Stimulated activated effector memory CD8-positive, alpha-beta T cell treated with anti-CD3 and anti-CD28 coated beads, Interleukin-12 subunit alpha, Interleukin-12 subunit beta, amount 100 ng/mL, for 72 hours (primary cell): ENCODE results near the gene ITLN2.
A peak's percentile ranks its signal among the peaks of the same experiment; 100 is the strongest.
"Not testable (repeated sequence)": the region's sequence is repeated elsewhere in the genome, so short reads cannot be mapped to it uniquely, and the experiment has no call there.

Source experiments
- ATAC-seq: fragments of 150-1000 bp; cut with Tn5 transposase; 2 replicates; pipeline ENCODE4 v1.10.0; 2021
- DNase-seq, 2 donors: peaks; one replicate each; pipeline ENCODE4 v3.0.0; 2021 to 2022; ENCODE audit warnings: low spot score in 2 of 2
- H3K27ac Mint-ChIP-seq: one replicate; pipeline ENCODE4 v1.8.0; 2022; ENCODE audit warnings: mild to moderate bottlenecking, mixed read lengths
- H3K36me3 Mint-ChIP-seq: one replicate; pipeline ENCODE4 v1.8.0; 2022; ENCODE audit warnings: mild to moderate bottlenecking, mixed read lengths
- H3K4me1 Mint-ChIP-seq: one replicate; pipeline ENCODE4 v1.8.0; 2022; ENCODE audit warnings: mixed read lengths
- H3K4me3 Mint-ChIP-seq: one replicate; pipeline ENCODE4 v1.8.0; 2022; ENCODE audit warnings: mild to moderate bottlenecking, mixed read lengths
- H3K9me3 Mint-ChIP-seq: one replicate; pipeline ENCODE4 v1.8.0; 2022; ENCODE audit warnings: mixed read lengths

ITLN2 gene

DNA sequence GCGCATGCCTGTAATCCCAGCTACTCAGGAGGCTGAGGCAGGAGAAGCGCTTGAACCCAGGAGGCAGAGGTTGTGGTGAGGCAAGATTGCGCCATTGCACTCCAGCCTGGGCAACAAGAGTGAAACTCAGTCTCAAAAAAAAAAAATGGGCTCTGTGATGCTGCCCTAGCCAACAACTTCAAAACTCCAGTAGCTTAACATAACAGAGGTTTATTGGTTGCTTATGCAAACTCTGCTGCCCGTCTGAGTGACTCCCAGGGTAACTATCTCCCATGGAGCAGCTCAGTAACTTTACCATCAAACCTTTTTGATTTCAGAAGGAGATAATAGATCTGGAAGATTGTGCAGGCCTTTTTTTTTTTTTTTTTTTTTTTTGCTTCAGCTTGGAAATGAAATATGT, 18.9 kb upstream of the ITLN2 start:
- DNase-seq (no peak), ATAC-seq (no peak)
- H3K27ac Mint-ChIP-seq: no peak overlapping the region
- H3K9me3 Mint-ChIP-seq: no peaks in the 10 kb centered on the region
- no peak overlapping the region for H3K4me3 Mint-ChIP-seq
- H3K36me3 Mint-ChIP-seq: no peaks in the 10 kb centered on the region
- peaks cover 8% of the 10 kb centered on the region for H3K4me1 Mint-ChIP-seq

DNA sequence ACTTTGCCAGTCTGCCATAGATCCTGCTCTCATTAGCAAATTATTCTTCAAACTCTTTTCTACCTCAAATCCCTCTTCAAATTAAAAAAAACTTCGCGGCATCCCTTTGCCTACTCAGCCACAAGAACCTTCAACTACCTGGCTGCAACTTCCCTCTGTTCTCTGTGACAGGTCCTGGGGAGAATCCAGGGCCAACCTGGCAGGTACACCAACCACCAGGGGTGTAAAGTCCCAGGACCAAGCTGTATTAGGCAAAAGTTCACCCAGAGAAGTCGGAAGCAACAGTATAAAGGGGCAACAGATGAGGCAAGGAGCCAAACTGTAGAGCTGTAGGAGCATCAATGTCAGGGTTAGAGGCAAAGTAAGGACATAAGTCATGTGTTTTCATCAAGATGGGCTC, 18.3 kb upstream of the ITLN2 start:
- DNase-seq (no peak), ATAC-seq (no peak)
- H3K4me3 Mint-ChIP-seq: no peak overlapping the region

DNA sequence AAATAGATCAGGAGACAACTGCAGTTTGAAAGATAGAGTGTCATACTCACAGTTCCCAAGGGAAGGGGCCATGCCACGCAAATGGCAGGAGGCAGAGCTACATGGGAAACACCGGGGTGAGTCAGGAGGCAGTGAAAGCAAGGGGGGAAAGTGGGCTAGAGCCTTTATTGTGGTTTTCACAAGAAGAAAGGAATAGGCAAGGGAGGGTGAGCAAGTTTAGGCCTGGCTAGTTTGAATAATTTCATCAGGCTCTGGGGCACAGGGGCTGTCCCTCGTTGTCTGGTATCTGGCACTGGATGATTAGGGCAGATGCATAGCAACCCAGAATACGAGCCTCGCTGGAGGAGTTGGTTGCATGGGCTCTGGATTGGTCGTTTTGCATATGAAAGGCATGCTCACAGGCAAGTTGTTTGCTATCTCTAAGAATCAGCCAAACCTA, 17.0 kb upstream of the ITLN2 start:
- no peak for DNase-seq
- no peak overlapping the region for H3K27ac Mint-ChIP-seq
- no peak overlapping the region for H3K4me3 Mint-ChIP-seq
- H3K9me3 Mint-ChIP-seq: no peaks in the 10 kb centered on the region
- ATAC-seq: peak; percentile 97
- H3K36me3 Mint-ChIP-seq: no peaks in the 10 kb centered on the region
- peaks cover 8% of the 10 kb centered on the region for H3K4me1 Mint-ChIP-seq

More for the DNA sequence above, 18.3 kb upstream of the ITLN2 start:
- no peaks in the 10 kb centered on the region for H3K36me3 Mint-ChIP-seq
- H3K4me1 Mint-ChIP-seq: peaks cover 8% of the 10 kb centered on the region
- H3K27ac Mint-ChIP-seq: no peak overlapping the region
- H3K9me3 Mint-ChIP-seq: no peaks in the 10 kb centered on the region

DNA sequence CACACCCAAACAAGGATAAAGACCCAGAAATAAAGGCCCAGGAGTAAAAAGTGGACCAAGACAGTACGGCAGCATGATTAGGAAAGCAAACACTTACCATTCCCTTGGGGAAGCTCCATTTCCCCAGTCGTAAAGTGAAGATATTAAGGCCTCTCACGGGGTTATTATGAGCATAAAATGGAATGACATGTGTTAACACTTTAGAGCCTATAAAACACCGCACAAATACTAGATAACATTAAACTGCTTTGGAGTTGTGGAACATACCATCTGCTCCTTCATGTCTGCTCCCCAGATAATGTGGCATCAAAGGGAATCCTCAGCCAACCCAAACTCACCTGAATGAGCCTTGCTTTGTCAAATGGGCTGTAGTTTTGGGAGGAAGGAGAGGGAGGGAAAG, 8.9 kb upstream of the ITLN2 start:
- no peaks in the 10 kb centered on the region for H3K36me3 Mint-ChIP-seq
- H3K9me3 Mint-ChIP-seq: no peaks in the 10 kb centered on the region
- no peak overlapping the region for H3K27ac Mint-ChIP-seq
- no peak overlapping the region for H3K4me3 Mint-ChIP-seq
- ATAC-seq (no peak), DNase-seq (no peak)
- H3K4me1 Mint-ChIP-seq: no peaks in the 10 kb centered on the region

DNA sequence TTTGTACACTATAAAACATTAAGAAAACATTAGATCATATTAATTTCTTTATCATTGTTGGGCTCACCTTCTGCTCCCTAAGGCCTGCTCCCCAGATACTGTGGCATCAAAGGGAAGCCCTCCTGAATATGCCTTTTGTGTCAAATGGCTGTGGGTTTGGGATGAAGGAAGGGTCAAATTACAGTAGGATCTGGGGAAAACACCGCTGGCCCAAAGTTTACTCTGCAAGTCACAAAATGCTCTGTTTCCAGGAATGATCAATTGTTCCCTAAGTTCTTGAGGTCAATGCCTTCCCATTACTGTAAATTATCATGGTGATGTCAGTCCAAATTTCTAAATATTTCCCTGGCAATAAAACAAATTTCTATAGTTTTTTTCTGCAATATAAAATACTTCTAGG, 6.8 kb upstream of the ITLN2 start:
- H3K4me3 Mint-ChIP-seq: no peak overlapping the region
- ATAC-seq (no peak), DNase-seq (no peak)
- no peaks in the 10 kb centered on the region for H3K9me3 Mint-ChIP-seq
- no peak overlapping the region for H3K27ac Mint-ChIP-seq
- H3K4me1 Mint-ChIP-seq: no peaks in the 10 kb centered on the region
- no peaks in the 10 kb centered on the region for H3K36me3 Mint-ChIP-seq

DNA sequence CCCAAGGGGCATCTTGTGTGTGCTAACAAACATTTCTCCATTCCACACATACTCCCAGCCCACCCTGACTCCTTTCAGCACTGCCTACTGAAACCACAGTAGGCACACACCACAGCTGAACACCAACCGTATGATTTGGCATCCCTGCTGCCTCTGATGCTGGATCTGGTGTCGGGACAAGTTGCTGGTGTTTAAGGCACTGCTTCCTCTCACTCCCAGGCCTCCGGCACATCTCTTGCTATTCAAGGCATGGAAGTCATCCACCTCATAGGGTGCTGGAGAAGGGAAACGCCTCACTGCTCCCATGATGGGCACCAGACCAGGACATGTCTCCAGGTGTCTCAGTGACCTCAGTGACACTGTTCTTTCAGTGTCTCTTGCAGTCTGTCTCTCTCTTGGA, 2.4 kb upstream of the ITLN2 start:
- no peaks in the 10 kb centered on the region for H3K36me3 Mint-ChIP-seq
- no peaks in the 10 kb centered on the region for H3K9me3 Mint-ChIP-seq
- ATAC-seq (no peak), DNase-seq (no peak)
- H3K4me1 Mint-ChIP-seq: peaks cover 6% of the 10 kb centered on the region
- no peak overlapping the region for H3K4me3 Mint-ChIP-seq
- H3K27ac Mint-ChIP-seq: no peak overlapping the region

DNA sequence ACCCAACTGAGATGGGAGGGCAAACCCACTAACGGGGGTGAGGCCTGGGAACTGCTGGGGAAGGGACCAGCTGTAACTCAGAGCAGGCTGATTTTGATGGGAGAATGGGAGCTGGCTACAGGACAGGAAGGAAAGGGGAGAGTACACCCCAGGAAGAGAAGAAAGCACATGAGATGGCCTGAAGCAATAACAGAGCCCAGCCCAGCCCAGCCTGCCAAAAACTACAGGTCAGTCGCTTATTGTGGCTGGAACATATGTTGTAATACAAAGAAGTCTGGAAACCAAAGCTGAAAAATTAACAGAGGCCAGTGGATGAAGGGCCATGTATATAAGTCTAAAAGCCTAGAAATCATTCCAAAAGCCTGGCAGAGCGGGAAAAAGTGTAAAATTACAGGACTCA, 1.6 kb downstream of the ITLN2 start:
- DNase-seq: no peak
- Mint-ChIP-seq H3K36me3 (no peaks in the 10 kb centered on the region), H3K27ac (peak overlapping the region; percentile 69), H3K4me1 (peaks cover 18% of the 10 kb centered on the region), H3K9me3 (no peaks in the 10 kb centered on the region), H3K4me3 (no peak overlapping the region)
- no peak for ATAC-seq

DNA sequence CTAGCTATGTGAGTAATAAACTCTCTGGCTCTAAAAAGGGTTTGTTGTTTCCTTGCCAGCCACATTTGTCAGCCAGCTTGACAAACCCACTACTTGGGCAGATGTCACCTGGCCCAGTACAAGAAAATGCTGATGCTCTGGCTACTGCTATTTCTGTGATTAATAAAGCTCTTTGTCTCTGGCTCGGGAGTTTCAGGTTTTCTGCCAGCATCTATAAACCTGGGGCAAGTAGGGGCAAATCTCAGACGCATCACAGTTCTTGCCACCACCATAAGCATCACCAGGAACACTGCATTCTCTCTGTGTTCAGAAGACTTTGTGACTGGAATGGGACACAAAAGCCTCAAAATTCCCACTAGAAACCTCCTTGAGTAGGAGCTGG, 2.5 kb downstream of the ITLN2 start:
- ATAC-seq (no peak), DNase-seq (no peak)
- Mint-ChIP-seq H3K4me1 (peaks cover 18% of the 10 kb centered on the region), H3K4me3 (no peak overlapping the region), H3K9me3 (no peaks in the 10 kb centered on the region), H3K36me3 (no peaks in the 10 kb centered on the region), H3K27ac (no peak overlapping the region)

DNA sequence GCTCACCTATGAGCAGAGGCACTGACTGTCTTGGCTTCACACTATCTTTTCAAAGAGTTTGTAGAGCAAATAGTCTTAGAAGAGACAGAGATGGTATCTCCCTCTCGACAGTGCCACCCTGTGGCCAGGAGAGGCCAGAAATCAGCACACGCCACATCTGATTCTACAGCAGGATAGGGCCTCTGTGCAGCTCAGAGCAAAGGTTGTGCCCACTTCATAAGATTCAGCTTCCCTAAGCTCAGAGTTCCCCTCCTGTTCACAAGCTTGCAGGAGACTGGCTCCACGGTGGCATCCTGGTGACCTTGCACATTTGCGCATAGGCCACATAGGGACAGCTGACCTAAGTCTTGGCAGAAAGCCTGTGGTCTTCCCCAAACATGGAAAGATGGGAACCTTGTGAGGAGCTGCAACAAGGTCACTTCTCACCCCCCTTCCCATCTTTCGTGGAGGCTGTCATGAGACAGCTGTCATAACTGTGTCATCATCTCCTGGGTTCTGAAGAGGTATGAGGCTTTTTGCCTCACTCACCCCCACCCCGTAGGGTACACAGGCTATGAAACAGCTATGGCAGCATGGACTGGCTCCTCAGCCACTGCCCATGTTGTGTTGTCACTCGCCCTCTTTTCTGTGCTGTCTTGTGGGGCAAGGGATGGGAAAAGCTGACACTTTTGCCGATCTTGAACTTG, 3.0 kb downstream of the ITLN2 start:
- DNase-seq (peak; percentile 49 to 82), ATAC-seq (peak; percentile 92)
- Mint-ChIP-seq H3K9me3 (no peaks in the 10 kb centered on the region), H3K4me3 (no peak overlapping the region), H3K4me1 (peaks cover 18% of the 10 kb centered on the region), H3K36me3 (no peaks in the 10 kb centered on the region), H3K27ac (no peak overlapping the region)

DNA sequence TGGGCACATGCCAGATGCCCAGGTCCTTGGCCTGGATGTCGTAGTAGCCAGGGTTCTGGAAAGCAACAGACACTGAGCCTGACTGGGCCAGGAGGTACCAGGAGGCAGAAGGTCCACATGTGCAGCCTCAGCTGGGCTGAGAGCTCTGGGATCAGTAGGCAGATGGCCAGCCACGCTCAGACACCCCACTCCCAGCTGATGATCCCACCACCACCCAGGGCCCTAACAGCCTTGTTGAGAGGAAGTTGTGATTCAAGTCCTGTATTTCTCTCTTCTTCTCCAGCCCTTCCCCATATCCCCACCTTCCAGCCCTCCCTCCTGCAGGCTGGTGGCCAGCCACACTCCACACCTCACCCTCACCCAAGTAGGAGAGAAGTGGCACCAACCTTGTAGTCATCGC, 4.0 kb downstream of the ITLN2 start:
- Mint-ChIP-seq H3K4me3 (no peak overlapping the region), H3K4me1 (peaks cover 18% of the 10 kb centered on the region), H3K27ac (no peak overlapping the region), H3K9me3 (no peaks in the 10 kb centered on the region), H3K36me3 (no peaks in the 10 kb centered on the region)
- ATAC-seq (no peak), DNase-seq (no peak)

DNA sequence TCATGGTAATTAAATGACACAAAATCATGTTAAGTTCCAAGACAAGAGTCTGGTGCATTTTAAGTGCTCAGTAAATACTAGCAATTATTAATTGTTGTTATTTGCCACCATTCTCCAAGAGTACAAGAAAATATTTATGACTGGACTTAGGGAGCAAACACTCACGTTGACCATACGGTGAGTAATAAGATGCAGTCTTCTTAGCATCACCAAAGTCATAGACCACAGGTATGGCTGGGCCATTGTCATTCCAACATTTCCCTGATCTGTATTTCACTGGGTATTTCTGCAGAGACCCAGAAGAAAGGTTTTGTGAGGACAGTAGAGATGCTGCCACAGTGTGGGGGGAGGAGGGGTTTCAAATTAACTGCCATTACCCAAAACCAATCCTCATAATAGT, 4.7 kb downstream of the ITLN2 start:
- H3K4me1 Mint-ChIP-seq: peaks cover 18% of the 10 kb centered on the region
- no peaks in the 10 kb centered on the region for H3K36me3 Mint-ChIP-seq
- no peak overlapping the region for H3K27ac Mint-ChIP-seq
- H3K9me3 Mint-ChIP-seq: no peaks in the 10 kb centered on the region
- ATAC-seq: no peak
- H3K4me3 Mint-ChIP-seq: no peak overlapping the region
- no peak for DNase-seq

DNA sequence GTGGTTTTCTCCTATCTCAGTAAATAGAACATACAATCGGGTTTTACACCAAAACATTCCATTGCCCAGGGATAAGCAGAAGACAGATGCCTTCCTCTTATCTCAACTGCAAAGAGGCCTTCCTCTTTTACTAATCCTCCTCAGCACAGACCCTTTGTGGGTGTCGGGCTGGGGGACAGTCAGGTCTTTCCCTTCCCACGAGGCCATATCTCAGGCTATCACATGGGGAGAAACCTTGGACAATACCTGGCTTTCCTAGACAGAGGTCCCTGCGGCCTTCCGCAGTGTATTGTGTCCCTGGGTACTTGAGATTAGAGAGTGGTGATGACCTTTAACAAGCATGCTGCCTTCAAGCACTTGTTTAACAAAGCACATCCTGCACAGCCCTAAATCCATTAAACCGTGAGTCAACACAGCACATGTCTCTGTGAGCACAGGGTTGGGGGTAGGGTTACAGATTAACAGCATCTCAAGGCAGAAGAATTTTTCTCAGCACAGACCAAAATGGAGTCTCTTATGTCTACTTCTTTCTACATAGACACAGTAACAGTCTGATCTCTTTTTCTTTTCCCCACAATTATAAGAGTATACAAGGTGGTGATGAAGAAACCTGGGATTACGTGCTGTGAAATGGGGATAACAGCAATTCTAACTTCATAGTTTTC, 5.3 kb downstream of the ITLN2 start:
- ATAC-seq, H3K27ac Mint-ChIP-seq, H3K4me3 Mint-ChIP-seq, DNase-seq, H3K9me3 Mint-ChIP-seq, H3K36me3 Mint-ChIP-seq: not testable (repeated sequence)
- peaks cover 17% of the 10 kb centered on the region for H3K4me1 Mint-ChIP-seq

DNA sequence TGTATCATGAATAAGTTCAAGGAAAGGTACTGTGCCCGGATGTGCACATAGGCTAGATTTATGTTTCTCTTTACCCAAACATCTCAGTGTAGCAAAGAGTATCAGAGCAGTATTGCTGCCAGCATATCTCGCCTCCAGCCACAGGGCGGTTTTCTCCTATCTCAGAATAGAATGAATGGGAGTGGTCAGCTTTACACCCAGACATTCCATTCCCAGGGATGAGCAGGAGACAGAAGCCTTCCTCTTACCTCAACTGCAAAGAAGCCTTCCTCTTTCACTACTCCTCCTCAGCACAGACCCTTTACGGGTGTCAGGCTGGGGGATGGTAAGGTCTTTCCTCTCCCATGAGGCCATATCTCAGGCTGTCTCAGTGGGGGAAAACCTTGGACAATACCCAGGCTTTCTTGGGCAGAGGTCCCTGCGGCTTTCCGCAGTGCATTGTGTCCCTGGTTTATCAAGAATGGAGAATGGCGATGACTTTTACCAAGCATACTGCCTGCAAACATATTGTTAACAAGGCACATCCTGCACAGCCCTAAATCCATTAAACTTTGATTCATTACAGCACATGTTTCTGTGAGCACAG, 7.3 kb downstream of the ITLN2 start:
- H3K4me1 Mint-ChIP-seq: peaks cover 12% of the 10 kb centered on the region
- H3K27ac Mint-ChIP-seq, DNase-seq, H3K36me3 Mint-ChIP-seq, H3K4me3 Mint-ChIP-seq, ATAC-seq, H3K9me3 Mint-ChIP-seq: not testable (repeated sequence)

DNA sequence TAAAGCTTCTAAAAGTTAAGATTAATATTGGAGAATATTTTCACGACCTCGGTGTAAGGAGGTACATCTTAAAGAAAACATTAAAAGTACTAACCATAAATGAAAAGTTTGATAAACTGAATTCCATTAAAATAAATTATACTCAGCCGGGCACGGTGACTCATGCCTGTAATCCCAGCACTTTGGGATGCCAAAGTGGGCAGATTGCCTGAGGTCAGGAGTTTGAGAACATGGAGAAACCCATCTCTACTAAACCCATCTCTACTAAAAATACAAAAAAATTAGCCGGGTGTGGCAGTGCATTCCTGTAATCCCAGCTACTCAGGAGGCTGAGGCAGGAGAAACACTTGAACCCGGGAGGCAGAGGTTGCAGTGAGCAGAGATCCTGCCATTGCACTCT, 8.7 kb downstream of the ITLN2 start:
- H3K36me3 Mint-ChIP-seq, DNase-seq, ATAC-seq, H3K9me3 Mint-ChIP-seq, H3K4me3 Mint-ChIP-seq, H3K4me1 Mint-ChIP-seq, H3K27ac Mint-ChIP-seq: not testable (repeated sequence)

DNA sequence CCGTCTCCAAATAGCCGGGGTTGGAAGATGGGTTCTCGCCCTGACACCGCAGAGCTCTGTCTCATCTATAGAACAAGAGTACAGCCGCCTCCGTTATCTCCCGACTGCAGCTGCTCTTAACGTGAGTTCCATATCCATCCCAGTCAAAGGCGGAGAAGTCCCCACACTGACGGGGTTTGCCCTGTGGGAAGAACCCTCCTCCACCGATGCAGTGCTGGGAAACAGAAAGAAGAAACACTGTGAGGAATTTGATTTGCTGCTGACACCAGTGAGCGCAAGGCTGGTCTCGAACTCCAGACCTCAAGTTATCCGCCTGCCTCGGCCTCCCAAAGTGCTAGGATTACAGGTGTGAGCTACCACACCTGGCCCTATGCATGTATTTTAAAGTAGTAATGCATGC, 9.5 kb downstream of the ITLN2 start:
- Mint-ChIP-seq H3K4me3 (no peak overlapping the region), H3K4me1 (peaks cover 7% of the 10 kb centered on the region), H3K27ac (no peak overlapping the region), H3K9me3 (no peaks in the 10 kb centered on the region), H3K36me3 (no peaks in the 10 kb centered on the region)
- DNase-seq (no peak), ATAC-seq (no peak)

DNA sequence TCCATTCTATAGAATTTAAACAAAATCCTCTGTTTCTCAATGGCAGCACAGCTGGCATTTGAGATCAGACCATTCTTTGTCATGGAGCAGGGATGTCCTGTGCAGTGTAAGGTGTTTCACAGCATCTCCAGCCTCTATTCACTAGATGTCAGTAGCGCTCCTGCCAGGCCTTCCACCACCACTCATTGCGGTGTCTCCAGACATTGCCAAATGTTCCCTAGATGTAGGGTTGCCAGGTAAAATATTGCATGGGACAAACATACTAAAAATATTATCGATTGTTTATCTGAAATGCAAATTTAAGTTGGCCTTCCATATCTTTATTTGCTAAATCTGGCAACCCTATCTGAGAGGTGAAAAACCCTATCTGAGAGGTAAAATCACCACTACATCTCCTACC, 11.7 kb downstream of the ITLN2 start:
- no peak overlapping the region for H3K27ac Mint-ChIP-seq
- no peak for DNase-seq
- no peaks in the 10 kb centered on the region for H3K36me3 Mint-ChIP-seq
- H3K4me1 Mint-ChIP-seq: no peaks in the 10 kb centered on the region
- H3K4me3 Mint-ChIP-seq: no peak overlapping the region
- no peak for ATAC-seq
- no peaks in the 10 kb centered on the region for H3K9me3 Mint-ChIP-seq
